Keratinocyte (primary cell): ENCODE measurements around the gene SESTD1. TPM values are rescaled to one million over a fixed set of nuclear protein-coding genes. Genes with fewer than 3 reads are reported as not detected.

Experiments
- DNase-seq: peaks from one replicate; pipeline ENCODE4 v3.0.0-alpha.2; 2011; ENCODE audit warnings: low read depth, missing footprints, low spot score
- FAIRE-seq: peaks from 2 replicates; lab custom pipeline; 2011; peaks lifted over from hg19 to GRCh38; lab: Jason Lieb, UNC
- H2AFZ ChIP-seq: 2 replicates; pipeline ENCODE4 v1.6.0; 2012; ENCODE audit warnings: low read length, control low read depth, inconsistent platforms; ENCODE audit not compliant: control insufficient read depth
- H3K27ac ChIP-seq: 2 replicates; pipeline ENCODE4 v1.5.1; 2011; ENCODE audit warnings: low read length; ENCODE audit not compliant: control insufficient read depth, insufficient read depth
- H3K27me3 ChIP-seq: 3 replicates; pipeline ENCODE4 v1.6.0; 2011; ENCODE audit warnings: low read length; ENCODE audit not compliant: control insufficient read depth, insufficient read depth; ENCODE audit errors: extremely low read depth
- H3K36me3 ChIP-seq, 2 experiments: 2 replicates in 1 of 2; 3 replicates in 1 of 2; pipeline ENCODE4 v1.5.1; 2011; ENCODE audit warnings: low read length in 2 of 2, mild to moderate bottlenecking in 1 of 2; ENCODE audit not compliant: control insufficient read depth in 2 of 2, insufficient read depth in 2 of 2; ENCODE audit errors: extremely low read depth in 1 of 2
- H3K4me1 ChIP-seq: 3 replicates; pipeline ENCODE4 v1.5.1; 2011; ENCODE audit warnings: low read length; ENCODE audit not compliant: control insufficient read depth, insufficient read depth; ENCODE audit errors: extremely low read depth
- H3K4me2 ChIP-seq: 3 replicates; pipeline ENCODE4 v1.6.0; 2011; ENCODE audit warnings: low read depth, low read length; ENCODE audit not compliant: control insufficient read depth, insufficient read depth; ENCODE audit errors: extremely low read depth
- H3K4me3 ChIP-seq, 3 experiments: fragments of 200-600 bp in 1 of 3; sonication (generic) in 1 of 3; 2 replicates in 2 of 3; 3 replicates in 1 of 3; pipeline ENCODE4 v1.5.1; 2011 to 2016; ENCODE audit warnings: low read length in 3 of 3, mild to moderate bottlenecking in 3 of 3, control low read depth in 2 of 3, inconsistent platforms in 1 of 3, low read depth in 1 of 3, mixed read lengths in 1 of 3, mixed run types in 1 of 3, moderate library complexity in 1 of 3; ENCODE audit not compliant: control insufficient read depth in 2 of 3, insufficient read depth in 2 of 3; ENCODE audit errors: extremely low read depth in 1 of 3
- H3K79me2 ChIP-seq: 2 replicates; pipeline ENCODE4 v1.6.0; 2012; ENCODE audit warnings: low read length; ENCODE audit not compliant: control insufficient read depth, insufficient read depth
- H3K9ac ChIP-seq: 3 replicates; pipeline ENCODE4 v1.6.0; 2011; ENCODE audit warnings: low read length; ENCODE audit not compliant: control insufficient read depth, insufficient read depth; ENCODE audit errors: extremely low read depth
- H3K9me1 ChIP-seq: 3 replicates; pipeline ENCODE4 v1.6.0; 2011; ENCODE audit warnings: low read length; ENCODE audit not compliant: control insufficient read depth, insufficient read depth; ENCODE audit errors: extremely low read depth
- H3K9me3 ChIP-seq: 2 replicates; pipeline ENCODE4 v1.5.1; 2012; ENCODE audit warnings: low read depth, low read length; ENCODE audit not compliant: control insufficient read depth
- H4K20me1 ChIP-seq: 3 replicates; pipeline ENCODE4 v1.6.0; 2011; ENCODE audit warnings: low read length; ENCODE audit not compliant: control insufficient read depth, insufficient read depth; ENCODE audit errors: extremely low read depth
- CTCF ChIP-seq, 3 experiments: IDR thresholded peaks in 1 of 3; conservative IDR thresholded peaks in 1 of 3; optimal IDR thresholded peaks in 1 of 3; 2 replicates in 2 of 3; 3 replicates in 1 of 3; pipeline versions ENCODE3 to v1.5.1; 2011; ENCODE audit warnings: low read length in 3 of 3, mild to moderate bottlenecking in 3 of 3, moderate library complexity in 2 of 3, control low read depth in 1 of 3, inconsistent platforms in 1 of 3; ENCODE audit not compliant: insufficient read depth in 2 of 3; ENCODE audit errors: extremely low read depth in 1 of 3
- EZH2 ChIP-seq: IDR thresholded peaks from one replicate; pipeline ENCODE4 v1.6.1; 2012; ENCODE audit warnings: inconsistent platforms, mild to moderate bottlenecking, low read length, moderate library complexity
- dilution Hi-C: fragments of 300-500 bp; cut with MboI; formaldehyde crosslinking; loops from one replicate; pipeline ENCODE4 v1.7.0; 2020; ENCODE audit warnings: low sequenced_read_pairs; ENCODE audit not compliant: extremely low pct_ligation_motif_present
- polyA plus RNA-seq, 5 experiments: library from polyadenylated mRNA; depleted of rRNA in 3 of 5; stranded (reverse) in 3 of 5; stranded (forward) in 1 of 5; unstranded in 1 of 5; fragments of >200 nt; gene quantifications; 1 replicate in 1 of 5; 2 replicates in 3 of 5; 3 replicates in 1 of 5; pipeline versions ENCODE4 v1.2.1 to v1.2.3, GENCODE V29; 2011 to 2012; ENCODE audit warnings: missing spikeins in 2 of 5, low read depth in 1 of 5, low replicate concordance in 1 of 5

The SESTD1 gene
- polyA plus RNA-seq, 1 donor (not counting 4 experiments of a cell fraction or from before 2014, with no cell fraction given) = 22.3 TPM

- Histone ChIP-seq H3K27ac (no peak overlapping the region), H3K27me3 (no peaks in the 10 kb centered on the region), H3K36me3 (peaks cover under 1 to 2% of the 10 kb centered on the region in 2 experiments), H3K9me1 (no peaks in the 10 kb centered on the region), H3K9ac (no peak overlapping the region), H2AFZ (no peak overlapping the region), H3K4me2 (no peak overlapping the region), H3K79me2 (no peaks in the 10 kb centered on the region), H3K9me3 (no peaks in the 10 kb centered on the region), H3K4me3 (no peak overlapping the region), H4K20me1 (no peaks in the 10 kb centered on the region), H3K4me1 (peaks cover 7% of the 10 kb centered on the region)
- TF ChIP-seq CTCF (optimal IDR thresholded peaks at IDR 0.05 in 1 of 3, IDR thresholded peaks at IDR 0.05 in 1 of 3, conservative IDR thresholded peaks at IDR 0.05 in 1 of 3; ENCODE audit: extremely low read depth in 1 of 3, insufficient read depth in 2 of 3, low read length in 3 of 3) = no peak
- no peak for TF ChIP-seq EZH2
- no peak for FAIRE-seq
- dilution Hi-C loops = no loop called here
- peak; percentile 9 for DNase-seq
Measured at GRCh38 chr2:179137200-179137759, 127.4 kb downstream of the SESTD1 start.

- H2AFZ ChIP-seq = no peak overlapping the region
- no peak for DNase-seq
- no peaks in the 10 kb centered on the region for H4K20me1 ChIP-seq
Measured at GRCh38 chr2:179133016-179133415, 131.6 kb downstream of the SESTD1 start.

More at GRCh38 chr2:179133016-179133415, 131.6 kb downstream of the SESTD1 start:
- TF ChIP-seq CTCF (optimal IDR thresholded peaks at IDR 0.05 in 1 of 3, IDR thresholded peaks at IDR 0.05 in 1 of 3, conservative IDR thresholded peaks at IDR 0.05 in 1 of 3; ENCODE audit: extremely low read depth in 1 of 3, insufficient read depth in 2 of 3, low read length in 3 of 3) (no peak), EZH2 (no peak)
- H3K9me1 ChIP-seq = no peaks in the 10 kb centered on the region
- H3K27ac ChIP-seq = no peak overlapping the region
- no peak for FAIRE-seq
- no peak overlapping the region for H3K4me2 ChIP-seq
- H3K36me3 ChIP-seq = no peaks in the 10 kb centered on the region
- H3K9ac ChIP-seq = no peak overlapping the region
- no peaks in the 10 kb centered on the region for H3K27me3 ChIP-seq
- H3K4me3 ChIP-seq = no peak overlapping the region
- peaks cover 7% of the 10 kb centered on the region for H3K4me1 ChIP-seq
- H3K79me2 ChIP-seq = no peaks in the 10 kb centered on the region
- dilution Hi-C loops = no loop called here
- no peaks in the 10 kb centered on the region for H3K9me3 ChIP-seq
